ENCODE measurements around the gene ARFGEF3.

Gene ARFGEF3

GRCh38 chr6:138183790-138184134, 22.0 kb downstream of the ARFGEF3 start:
- no peak overlapping the region for H3K27ac ChIP-seq
- H3K36me3 ChIP-seq (ENCODE audit: insufficient read depth, low read length) = no peaks in the 10 kb centered on the region
- no peak for DNase-seq (ENCODE audit: low read depth, low spot score)
- no peak overlapping the region for H3K9ac ChIP-seq (ENCODE audit: insufficient read length)
- TF ChIP-seq POLR2AphosphoS5 (IDR thresholded peaks at IDR 0.05; ENCODE audit: borderline replicate concordance, low read depth, low read length) (no peak), EZH2 (IDR thresholded peaks at IDR 0.05) (no peak), FOXP2 (optimal IDR thresholded peaks at IDR 0.05; ENCODE audit: control extremely low read depth, extremely low read length, insufficient read depth) (no peak)
- H3K4me3 ChIP-seq = no peak overlapping the region
- H3K9me3 ChIP-seq (ENCODE audit: low read depth, low read length) = no peaks in the 10 kb centered on the region

GRCh38 chr6:138184230-138184629, 22.5 kb downstream of the ARFGEF3 start:
- Histone ChIP-seq H3K36me3 (ENCODE audit: insufficient read depth, low read length) (no peaks in the 10 kb centered on the region), H3K4me3 (no peak overlapping the region), H3K27ac (no peak overlapping the region), H3K9me3 (ENCODE audit: low read depth, low read length) (no peaks in the 10 kb centered on the region), H3K9ac (ENCODE audit: insufficient read length) (no peak overlapping the region)
- no peak for TF ChIP-seq EZH2 (IDR thresholded peaks at IDR 0.05)
- no peak for TF ChIP-seq POLR2AphosphoS5 (IDR thresholded peaks at IDR 0.05; ENCODE audit: borderline replicate concordance, low read depth, low read length)
- no peak for TF ChIP-seq FOXP2 (optimal IDR thresholded peaks at IDR 0.05; ENCODE audit: control extremely low read depth, extremely low read length, insufficient read depth)
- DNase-seq (ENCODE audit: low read depth, low spot score) = no peak

- no peak for DNase-seq (ENCODE audit: low read depth, low spot score)
- H3K9me3 ChIP-seq (ENCODE audit: low read depth, low read length) = no peaks in the 10 kb centered on the region
- H3K36me3 ChIP-seq (ENCODE audit: insufficient read depth, low read length) = no peaks in the 10 kb centered on the region
- H3K4me3 ChIP-seq = no peak overlapping the region
- H3K27ac ChIP-seq = no peak overlapping the region
- no peak for TF ChIP-seq EZH2 (IDR thresholded peaks at IDR 0.05)
- TF ChIP-seq FOXP2 (optimal IDR thresholded peaks at IDR 0.05; ENCODE audit: control extremely low read depth, extremely low read length, insufficient read depth) = no peak
- no peak for TF ChIP-seq POLR2AphosphoS5 (IDR thresholded peaks at IDR 0.05; ENCODE audit: borderline replicate concordance, low read depth, low read length)
- no peak overlapping the region for H3K9ac ChIP-seq (ENCODE audit: insufficient read length)
Observed at GRCh38 chr6:138187156-138187555, 25.4 kb downstream of the ARFGEF3 start.

GRCh38 chr6:138188278-138188941, 26.7 kb downstream of the ARFGEF3 start:
- no peak for TF ChIP-seq POLR2AphosphoS5 (IDR thresholded peaks at IDR 0.05; ENCODE audit: borderline replicate concordance, low read depth, low read length)
- TF ChIP-seq FOXP2 (optimal IDR thresholded peaks at IDR 0.05; ENCODE audit: control extremely low read depth, extremely low read length, insufficient read depth) = no peak
- TF ChIP-seq EZH2 (IDR thresholded peaks at IDR 0.05) = no peak

GRCh38 chr6:138194287-138194686, 32.5 kb downstream of the ARFGEF3 start:
- H3K27ac ChIP-seq = no peak overlapping the region

More at GRCh38 chr6:138188278-138188941, 26.7 kb downstream of the ARFGEF3 start:
- Histone ChIP-seq H3K4me3 (no peak overlapping the region), H3K36me3 (ENCODE audit: insufficient read depth, low read length) (no peaks in the 10 kb centered on the region), H3K9me3 (ENCODE audit: low read depth, low read length) (no peaks in the 10 kb centered on the region), H3K27ac (no peak overlapping the region), H3K9ac (ENCODE audit: insufficient read length) (no peak overlapping the region)
- no peak for DNase-seq (ENCODE audit: low read depth, low spot score)

GRCh38 chr6:138196122-138196738, 34.5 kb downstream of the ARFGEF3 start:
- Histone ChIP-seq H3K36me3 (ENCODE audit: insufficient read depth, low read length) (no peaks in the 10 kb centered on the region), H3K4me3 (no peak overlapping the region), H3K27ac (no peak overlapping the region), H3K9me3 (ENCODE audit: low read depth, low read length) (no peaks in the 10 kb centered on the region), H3K9ac (ENCODE audit: insufficient read length) (no peak overlapping the region)
- DNase-seq (ENCODE audit: low read depth, low spot score) = no peak
- TF ChIP-seq POLR2AphosphoS5 (IDR thresholded peaks at IDR 0.05; ENCODE audit: borderline replicate concordance, low read depth, low read length) (no peak), EZH2 (IDR thresholded peaks at IDR 0.05) (no peak), FOXP2 (optimal IDR thresholded peaks at IDR 0.05; ENCODE audit: control extremely low read depth, extremely low read length, insufficient read depth) (no peak)

More at GRCh38 chr6:138194287-138194686, 32.5 kb downstream of the ARFGEF3 start:
- TF ChIP-seq EZH2 (IDR thresholded peaks at IDR 0.05) = no peak
- no peak for TF ChIP-seq POLR2AphosphoS5 (IDR thresholded peaks at IDR 0.05; ENCODE audit: borderline replicate concordance, low read depth, low read length)
- TF ChIP-seq FOXP2 (optimal IDR thresholded peaks at IDR 0.05; ENCODE audit: control extremely low read depth, extremely low read length, insufficient read depth) = no peak
- no peaks in the 10 kb centered on the region for H3K36me3 ChIP-seq (ENCODE audit: insufficient read depth, low read length)
- no peaks in the 10 kb centered on the region for H3K9me3 ChIP-seq (ENCODE audit: low read depth, low read length)
- no peak for DNase-seq (ENCODE audit: low read depth, low spot score)
- no peak overlapping the region for H3K9ac ChIP-seq (ENCODE audit: insufficient read length)
- H3K4me3 ChIP-seq = no peak overlapping the region

GRCh38 chr6:138197570-138197969, 35.8 kb downstream of the ARFGEF3 start:
- no peak for TF ChIP-seq POLR2AphosphoS5 (IDR thresholded peaks at IDR 0.05; ENCODE audit: borderline replicate concordance, low read depth, low read length)
- no peak overlapping the region for H3K4me3 ChIP-seq
- DNase-seq (ENCODE audit: low read depth, low spot score) = no peak
- no peak overlapping the region for H3K9ac ChIP-seq (ENCODE audit: insufficient read length)
- no peaks in the 10 kb centered on the region for H3K9me3 ChIP-seq (ENCODE audit: low read depth, low read length)
- no peak overlapping the region for H3K27ac ChIP-seq
- no peaks in the 10 kb centered on the region for H3K36me3 ChIP-seq (ENCODE audit: insufficient read depth, low read length)

GRCh38 chr6:138198430-138199091, 36.8 kb downstream of the ARFGEF3 start:
- Histone ChIP-seq H3K9me3 (ENCODE audit: low read depth, low read length) (no peaks in the 10 kb centered on the region), H3K27ac (no peak overlapping the region), H3K36me3 (ENCODE audit: insufficient read depth, low read length) (no peaks in the 10 kb centered on the region), H3K4me3 (no peak overlapping the region), H3K9ac (ENCODE audit: insufficient read length) (no peak overlapping the region)
- no peak for DNase-seq (ENCODE audit: low read depth, low spot score)
- TF ChIP-seq POLR2AphosphoS5 (IDR thresholded peaks at IDR 0.05; ENCODE audit: borderline replicate concordance, low read depth, low read length) (no peak), EZH2 (IDR thresholded peaks at IDR 0.05) (no peak), FOXP2 (optimal IDR thresholded peaks at IDR 0.05; ENCODE audit: control extremely low read depth, extremely low read length, insufficient read depth) (no peak)
